Body of pancreas (tissue), 4 donors: ENCODE results near the gene PMF1. TPM values are rescaled to one million over a fixed set of nuclear protein-coding genes. Genes with fewer than 3 reads are reported as not detected.
A peak's percentile ranks its signal among the peaks of the same experiment; 100 is the strongest.

Experiments used
- ATAC-seq: fragments of 150-250 bp; one replicate; pipeline ENCODE4 v1.9.1; 2016
- DNase-seq, 4 donors: peaks; one replicate each; pipeline ENCODE4 v3.0.0-alpha.2; 2019
- H3K27ac ChIP-seq, 4 donors: fragments of 200-600 bp; sonication (generic); 1 replicate in 3 of 4; 2 replicates in 1 of 4; pipeline versions ENCODE4 v1.5.1 to v1.6.1; 2016 to 2019; ENCODE audit warnings: mild to moderate bottlenecking in 1 of 4, mixed read lengths in 1 of 4, moderate library complexity in 1 of 4
- H3K27me3 ChIP-seq, 2 donors: fragments of 200-600 bp; sonication (generic); one replicate each; pipeline ENCODE4 v1.6.0; 2016; ENCODE audit warnings: mild to moderate bottlenecking in 1 of 2
- H3K36me3 ChIP-seq, 2 donors: fragments of 200-600 bp; sonication (generic); replicated peaks in 1 of 2; 2 replicates each; pipeline ENCODE4 v1.5.1; 2016; ENCODE audit warnings: low read depth in 2 of 2; ENCODE audit not compliant: insufficient read depth in 1 of 2
- H3K4me1 ChIP-seq: fragments of 200-600 bp; sonication (generic); one replicate; pipeline ENCODE4 v1.6.0; 2016
- H3K4me3 ChIP-seq, 2 donors: fragments of 200-600 bp; sonication (generic); 1 replicate in 1 of 2; 2 replicates in 1 of 2; pipeline ENCODE4 v1.5.1; 2016 to 2019
- H3K9me3 ChIP-seq, 3 donors: fragments of 200-600 bp; sonication (generic); 1 replicate in 2 of 3; 2 replicates in 1 of 3; pipeline ENCODE4 v1.5.1; 2016
- POLR2A ChIP-seq, 3 donors: fragments of 450-650 bp; IDR thresholded peaks; one replicate each; pipeline ENCODE4 v1.6.1; 2016; ENCODE audit warnings: antibody characterized with exemption in 3 of 3, mild to moderate bottlenecking in 2 of 3
- WGBS, 2 donors: methylation state at CpG; one replicate each; pipeline ENCODE4 v1.1.5; 2017; 5-methylcytosine and 5-hydroxymethylcytosine counted together
- intact Hi-C: fragments of 100-400 bp; cut with DNase I; formaldehyde crosslinking; loops from one replicate; pipeline ENCODE4 v1.15.1; 2023
- total RNA-seq, 2 donors: library from RNA; depleted of rRNA; stranded (reverse); fragments of >200 nt; gene quantifications; one replicate each; pipeline ENCODE4 v1.1.0, GENCODE V29; 2016
- TF ChIP-seq, protein P1 (sequence below), 7 experiments: fragments of 450-650 bp in 4 of 7; fragments of 200-600 bp in 3 of 7; sonication (generic) in 3 of 7; IDR thresholded peaks; one replicate each; pipeline ENCODE4 v1.5.1; 2016 to 2019; ENCODE audit warnings: antibody characterized with exemption in 7 of 7

The PMF1 gene
- total RNA-seq, 2 donors from 2014 or later: 37.6 to 43.1 TPM

DNA sequence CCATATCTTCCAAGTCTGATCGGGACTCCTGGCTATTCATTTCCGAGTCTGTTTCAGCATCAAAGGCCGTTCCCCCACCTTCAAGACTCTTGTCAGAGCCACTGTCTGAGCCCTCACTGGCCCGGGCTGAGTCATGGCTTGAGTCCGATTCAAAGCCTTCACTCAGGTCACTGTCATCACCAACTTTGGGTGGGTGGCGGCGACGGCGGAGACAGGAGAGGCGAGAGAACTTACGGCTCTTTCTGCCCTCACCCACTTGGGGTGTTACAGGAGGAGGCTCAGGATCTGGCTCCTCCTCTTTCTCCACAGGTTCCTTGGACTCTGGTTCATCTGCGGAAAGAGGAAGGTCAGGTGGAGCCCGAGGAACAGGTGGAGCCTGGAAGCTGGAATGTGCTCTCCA lies 53.2 kb downstream of the PMF1 start:
- intact Hi-C loops: no loop called here
- peaks cover 31 to 53% of the 10 kb centered on the region in 2 donors for H3K36me3 ChIP-seq
- H3K4me1 ChIP-seq: no peaks in the 10 kb centered on the region
- H3K27me3 ChIP-seq: no peaks in the 10 kb centered on the region
- H3K27ac ChIP-seq: no peak overlapping the region
- ATAC-seq: no peak
- no peak overlapping the region for H3K4me3 ChIP-seq
- H3K9me3 ChIP-seq: no peaks in the 10 kb centered on the region
- TF ChIP-seq, protein P1, sequence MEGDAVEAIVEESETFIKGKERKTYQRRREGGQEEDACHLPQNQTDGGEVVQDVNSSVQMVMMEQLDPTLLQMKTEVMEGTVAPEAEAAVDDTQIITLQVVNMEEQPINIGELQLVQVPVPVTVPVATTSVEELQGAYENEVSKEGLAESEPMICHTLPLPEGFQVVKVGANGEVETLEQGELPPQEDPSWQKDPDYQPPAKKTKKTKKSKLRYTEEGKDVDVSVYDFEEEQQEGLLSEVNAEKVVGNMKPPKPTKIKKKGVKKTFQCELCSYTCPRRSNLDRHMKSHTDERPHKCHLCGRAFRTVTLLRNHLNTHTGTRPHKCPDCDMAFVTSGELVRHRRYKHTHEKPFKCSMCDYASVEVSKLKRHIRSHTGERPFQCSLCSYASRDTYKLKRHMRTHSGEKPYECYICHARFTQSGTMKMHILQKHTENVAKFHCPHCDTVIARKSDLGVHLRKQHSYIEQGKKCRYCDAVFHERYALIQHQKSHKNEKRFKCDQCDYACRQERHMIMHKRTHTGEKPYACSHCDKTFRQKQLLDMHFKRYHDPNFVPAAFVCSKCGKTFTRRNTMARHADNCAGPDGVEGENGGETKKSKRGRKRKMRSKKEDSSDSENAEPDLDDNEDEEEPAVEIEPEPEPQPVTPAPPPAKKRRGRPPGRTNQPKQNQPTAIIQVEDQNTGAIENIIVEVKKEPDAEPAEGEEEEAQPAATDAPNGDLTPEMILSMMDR (IDR thresholded peaks at IDR 0.05): no peak
- TF ChIP-seq POLR2A (IDR thresholded peaks at IDR 0.05): no peak
- 85 to 89% methylated on average over 12 to 13 of the region's 13 CpGs for whole genome bisulfite sequencing, 2 donors
- no peak for DNase-seq

DNA sequence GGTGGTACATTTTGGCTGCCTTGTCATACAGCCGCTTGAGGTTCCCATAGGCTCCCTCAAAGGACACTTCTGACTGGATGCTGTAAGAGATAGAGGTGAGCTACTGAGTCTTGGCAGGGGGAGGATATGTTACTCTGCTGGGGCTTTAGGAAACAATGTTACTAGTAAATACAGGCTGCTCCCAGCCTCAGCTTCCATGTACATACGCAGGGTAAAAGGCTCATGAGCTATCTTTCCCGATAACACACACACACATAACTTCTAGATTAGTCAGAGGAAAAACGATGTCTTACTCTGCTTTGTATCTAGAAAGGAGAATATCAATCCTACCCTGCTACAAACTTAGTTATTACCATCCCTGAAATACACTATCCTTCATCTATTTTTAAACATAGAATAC lies 55.5 kb downstream of the PMF1 start:
- H3K4me1 ChIP-seq: no peaks in the 10 kb centered on the region
- ATAC-seq (no peak), DNase-seq (no peak)
- no peak overlapping the region for H3K4me3 ChIP-seq
- no peaks in the 10 kb centered on the region for H3K9me3 ChIP-seq
- H3K27ac ChIP-seq: no peak overlapping the region
- intact Hi-C loops: no loop called here
- 83 to 89% methylated on average over 4 of the region's 4 CpGs for WGBS, 2 donors
- H3K36me3 ChIP-seq: peaks cover 29 to 54% of the 10 kb centered on the region in 2 donors
- no peaks in the 10 kb centered on the region for H3K27me3 ChIP-seq
- TF ChIP-seq POLR2A (IDR thresholded peaks at IDR 0.05): no peak
- TF ChIP-seq, protein P1 (IDR thresholded peaks at IDR 0.05): no peak

DNA sequence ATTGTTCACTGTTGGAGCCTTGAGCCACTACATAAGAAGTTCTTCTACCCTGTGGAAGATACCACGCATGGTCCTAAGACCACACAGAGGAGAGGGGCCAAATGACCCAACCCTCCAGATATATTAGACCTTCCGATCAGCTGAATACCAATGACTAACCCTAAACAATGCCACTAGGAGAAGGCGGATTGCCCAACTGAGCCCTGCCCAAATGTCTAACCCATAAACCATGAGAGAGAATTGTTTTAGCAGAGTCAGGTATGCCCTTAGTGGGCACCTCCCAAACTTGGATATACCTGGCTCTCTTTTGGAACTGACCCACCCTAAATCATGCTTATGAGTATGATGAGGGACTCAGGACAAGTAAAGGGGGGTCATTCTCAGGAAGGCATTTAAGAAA lies 57.5 kb downstream of the PMF1 start:
- no peak overlapping the region for H3K4me3 ChIP-seq
- DNase-seq (no peak), ATAC-seq (no peak)
- H3K27me3 ChIP-seq: no peaks in the 10 kb centered on the region
- intact Hi-C loops: no loop called here
- no peaks in the 10 kb centered on the region for H3K4me1 ChIP-seq
- H3K27ac ChIP-seq: no peak overlapping the region
- no peak for TF ChIP-seq POLR2A (IDR thresholded peaks at IDR 0.05)
- TF ChIP-seq, protein P1 (IDR thresholded peaks at IDR 0.05): no peak
- peaks cover 28 to 59% of the 10 kb centered on the region in 2 donors for H3K36me3 ChIP-seq
- no peaks in the 10 kb centered on the region for H3K9me3 ChIP-seq
- WGBS, 2 donors: 91 to 97% methylated on average over 3 of the region's 3 CpGs

DNA sequence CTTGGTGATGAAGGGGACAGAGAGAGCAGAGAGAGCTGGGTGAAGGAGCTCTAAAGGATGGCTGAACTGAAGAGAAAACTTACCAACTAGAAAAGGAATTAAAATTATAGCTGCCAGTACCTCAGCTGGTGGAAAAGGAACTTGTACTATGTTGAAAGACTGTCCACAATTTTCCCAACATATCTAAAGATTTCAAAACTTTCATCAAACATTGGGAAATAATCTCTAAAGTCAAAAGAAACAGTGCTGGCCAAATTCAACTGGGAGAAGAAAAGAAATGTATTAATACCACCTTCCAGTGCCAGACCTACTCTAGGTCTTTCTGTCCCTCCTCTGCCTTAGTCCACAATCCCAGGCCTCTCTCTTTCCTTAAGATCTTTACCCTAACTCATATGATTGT lies 63.7 kb downstream of the PMF1 start:
- no peaks in the 10 kb centered on the region for H3K9me3 ChIP-seq
- H3K27ac ChIP-seq: no peak overlapping the region
- no peaks in the 10 kb centered on the region for H3K27me3 ChIP-seq
- H3K36me3 ChIP-seq: peaks cover 0 to 36% of the 10 kb centered on the region in 2 donors
- H3K4me1 ChIP-seq: peaks cover 8% of the 10 kb centered on the region
- DNase-seq: no peak
- no peak overlapping the region for H3K4me3 ChIP-seq
- ATAC-seq: no peak
- TF ChIP-seq, protein P1 (IDR thresholded peaks at IDR 0.05): no peak
- no peak for TF ChIP-seq POLR2A (IDR thresholded peaks at IDR 0.05)
- intact Hi-C loops: no loop called here

DNA sequence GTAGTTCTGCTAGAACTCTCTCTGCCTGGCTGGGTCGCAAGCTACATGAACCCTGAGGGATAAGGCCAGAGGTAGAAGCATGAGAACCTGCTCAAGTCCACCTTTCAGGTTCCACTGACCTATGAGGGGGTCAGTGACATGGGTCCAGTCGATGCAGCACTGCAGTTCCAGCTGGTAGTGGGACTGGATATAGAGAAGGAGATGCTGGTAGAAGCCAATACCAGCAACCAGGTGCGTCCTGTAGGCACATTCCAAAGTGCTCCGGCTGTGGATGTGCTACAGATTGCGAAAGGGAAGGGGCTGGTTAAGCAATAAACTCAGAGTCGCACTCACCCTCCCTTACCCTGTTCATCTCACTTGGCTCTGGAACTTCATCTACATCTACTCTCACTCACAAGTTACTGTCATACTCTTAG lies 64.2 kb downstream of the PMF1 start:
- Histone ChIP-seq H3K9me3 (no peaks in the 10 kb centered on the region), H3K4me1 (peaks cover 12% of the 10 kb centered on the region), H3K27me3 (no peaks in the 10 kb centered on the region), H3K36me3 (peaks cover 0 to 32% of the 10 kb centered on the region in 2 donors), H3K4me3 (no peak overlapping the region), H3K27ac (no peak overlapping the region)
- intact Hi-C loops: no loop called here
- peak in 1 of 4 donors; percentile 15 for DNase-seq
- no peak for TF ChIP-seq POLR2A (IDR thresholded peaks at IDR 0.05)
- TF ChIP-seq, protein P1 (IDR thresholded peaks at IDR 0.05): no peak
- WGBS, 2 donors: 64 to 86% methylated on average over 5 to 6 of the region's 6 CpGs
- ATAC-seq: no peak
